ENCODE data around the gene BCL2. TPM values are rescaled to one million over a fixed set of nuclear protein-coding genes. Genes with fewer than 3 reads are reported as not detected.

The BCL2 gene
- total RNA-seq, 2 donors from 2014 or later: 13.9 to 16.4 TPM

- intact Hi-C loops (cut with DNase I): no loop called here
- H3K27ac ChIP-seq: no peak overlapping the region
- H3K9me3 ChIP-seq: no peaks in the 10 kb centered on the region
- no peak for DNase-seq
- H3K4me1 ChIP-seq: no peaks in the 10 kb centered on the region
- no peak overlapping the region for H3K9ac ChIP-seq (ENCODE audit: low read depth in 2 of 2, low read length in 2 of 2)
- no peak for TF ChIP-seq CTCF (IDR thresholded peaks at IDR 0.05)
- no peaks in the 10 kb centered on the region for H3K36me3 ChIP-seq
- no peak overlapping the region for H3K4me3 ChIP-seq
- no peaks in the 10 kb centered on the region for H3K27me3 ChIP-seq
Observed at GRCh38 chr18:63084219-63084618, 235.3 kb downstream of the BCL2 start.

- H3K27ac ChIP-seq: no peak overlapping the region
- H3K4me3 ChIP-seq: no peak overlapping the region
- H3K4me1 ChIP-seq: no peaks in the 10 kb centered on the region
- intact Hi-C loops (cut with DNase I): no loop called here
- TF ChIP-seq CTCF (IDR thresholded peaks at IDR 0.05): no peak
- H3K9ac ChIP-seq (ENCODE audit: low read depth in 2 of 2, low read length in 2 of 2): no peak overlapping the region
- DNase-seq: no peak
- no peaks in the 10 kb centered on the region for H3K27me3 ChIP-seq
- H3K9me3 ChIP-seq: no peaks in the 10 kb centered on the region
- H3K36me3 ChIP-seq: no peaks in the 10 kb centered on the region
Observed at GRCh38 chr18:63083555-63083954, 236.0 kb downstream of the BCL2 start.

GRCh38 chr18:63083020-63083531 is 236.5 kb downstream of the BCL2 start:
- TF ChIP-seq CTCF (IDR thresholded peaks at IDR 0.05): no peak
- H3K27ac ChIP-seq: no peak overlapping the region
- no peak overlapping the region for H3K9ac ChIP-seq (ENCODE audit: low read depth in 2 of 2, low read length in 2 of 2)
- H3K36me3 ChIP-seq: no peaks in the 10 kb centered on the region
- intact Hi-C loops (cut with DNase I): no loop called here
- no peak for DNase-seq
- H3K27me3 ChIP-seq: no peaks in the 10 kb centered on the region
- H3K4me1 ChIP-seq: no peaks in the 10 kb centered on the region
- no peaks in the 10 kb centered on the region for H3K9me3 ChIP-seq
- H3K4me3 ChIP-seq: no peak overlapping the region

GRCh38 chr18:63082366-63083019 is 237.1 kb downstream of the BCL2 start:
- Histone ChIP-seq H3K36me3 (no peaks in the 10 kb centered on the region), H3K9ac (ENCODE audit: low read depth in 2 of 2, low read length in 2 of 2) (no peak overlapping the region), H3K4me3 (no peak overlapping the region), H3K9me3 (no peaks in the 10 kb centered on the region), H3K4me1 (no peaks in the 10 kb centered on the region), H3K27ac (no peak overlapping the region), H3K27me3 (no peaks in the 10 kb centered on the region)
- intact Hi-C loops (cut with DNase I): no loop called here
- TF ChIP-seq CTCF (IDR thresholded peaks at IDR 0.05): no peak
- no peak for DNase-seq

GRCh38 chr18:63079114-63079513 is 240.5 kb downstream of the BCL2 start:
- Histone ChIP-seq H3K27ac (no peak overlapping the region), H3K27me3 (no peaks in the 10 kb centered on the region), H3K4me3 (no peak overlapping the region), H3K36me3 (no peaks in the 10 kb centered on the region), H3K4me1 (no peaks in the 10 kb centered on the region), H3K9ac (ENCODE audit: low read depth in 2 of 2, low read length in 2 of 2) (no peak overlapping the region), H3K9me3 (no peaks in the 10 kb centered on the region)
- no peak for TF ChIP-seq CTCF (IDR thresholded peaks at IDR 0.05)
- intact Hi-C loops (cut with DNase I): no loop called here
- no peak for DNase-seq

Data from colonic mucosa (tissue), 4 donors.